GM21576 (cell line): Measurements from ENCODE around the gene SLAIN1.

ENCODE experiments used
- ATAC-seq: cut with Tn5 transposase; IDR thresholded peaks from one replicate; pipeline ENCODE4 v1.9.1; 2021; ENCODE audit warnings: mild to moderate bottlenecking, moderate library complexity; ENCODE audit not compliant: unreplicated experiment

SLAIN1 gene

DNA sequence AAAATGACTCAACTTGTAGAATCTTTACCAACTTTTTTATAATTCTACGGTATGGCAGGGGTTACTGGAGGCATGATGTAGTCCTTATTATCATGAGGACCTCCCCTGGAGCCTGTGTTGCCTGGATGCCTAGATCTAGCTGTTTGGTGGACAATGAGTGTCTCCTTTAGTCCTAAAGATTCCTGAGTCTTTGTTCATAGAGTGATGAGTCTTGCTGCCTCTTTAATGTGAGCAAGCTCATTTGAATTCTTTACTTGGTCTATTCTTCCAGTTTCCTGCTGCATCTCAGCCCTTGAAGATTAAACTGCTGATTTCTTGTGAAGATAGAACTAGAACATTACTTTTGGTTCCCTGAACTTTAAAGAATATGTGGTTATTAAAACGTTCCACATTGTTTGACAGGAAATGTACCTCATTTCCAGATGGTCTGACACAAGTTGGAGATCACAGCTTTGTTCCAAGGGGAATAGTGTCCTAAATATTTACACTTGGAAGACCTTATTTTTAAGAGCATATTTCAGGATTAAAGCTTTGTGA is 51.9 kb downstream of the SLAIN1 start:
- ATAC-seq: no peak

DNA sequence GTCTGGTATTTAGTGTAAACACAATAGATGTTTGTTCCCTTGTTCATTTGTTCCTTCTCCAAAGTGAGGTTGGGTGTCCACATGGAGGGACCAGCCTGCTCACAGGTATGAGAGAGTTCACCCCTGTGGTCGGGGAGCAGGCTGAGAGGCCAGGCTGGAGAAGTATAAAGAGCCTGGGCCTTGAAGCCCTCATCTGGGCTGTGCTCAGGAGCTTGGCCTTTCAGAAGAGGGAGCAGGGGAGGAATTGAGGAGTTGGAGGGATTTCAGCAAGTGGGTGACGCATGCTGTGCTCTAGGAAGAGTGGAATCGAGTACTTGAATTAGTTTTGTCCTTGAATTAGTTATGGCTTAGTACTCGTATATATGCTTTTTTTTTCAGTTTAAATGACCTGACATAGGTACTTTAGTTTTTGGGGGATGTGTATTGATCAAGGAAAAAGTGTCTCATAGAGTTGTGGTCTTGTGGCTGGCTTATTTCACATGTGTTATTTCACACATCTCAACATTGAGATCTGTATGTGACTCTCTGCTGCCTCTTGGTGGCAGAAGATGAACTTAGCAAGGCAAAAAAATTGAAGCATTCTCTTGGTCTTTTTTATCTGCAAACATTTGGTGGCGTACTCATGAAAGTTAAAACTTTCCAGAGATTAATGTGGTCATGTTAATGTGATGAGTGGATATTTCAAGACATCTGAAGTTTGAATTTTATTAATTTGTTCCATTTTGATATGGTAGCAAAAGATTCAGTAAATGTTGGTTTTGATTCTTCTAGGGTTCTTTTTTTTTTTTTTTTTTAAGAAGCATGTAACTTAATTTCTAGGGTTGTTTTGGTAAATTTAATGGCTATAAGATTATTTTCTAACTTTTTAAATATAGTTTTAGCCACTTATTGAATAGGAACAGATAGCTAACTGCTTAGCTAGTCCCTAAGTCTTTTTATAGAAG is 54.3 kb downstream of the SLAIN1 start:
- ATAC-seq: peak; percentile 85

GRCh38 chr13:77752512-77753069 is 55.1 kb downstream of the SLAIN1 start:
- no peak for ATAC-seq

DNA sequence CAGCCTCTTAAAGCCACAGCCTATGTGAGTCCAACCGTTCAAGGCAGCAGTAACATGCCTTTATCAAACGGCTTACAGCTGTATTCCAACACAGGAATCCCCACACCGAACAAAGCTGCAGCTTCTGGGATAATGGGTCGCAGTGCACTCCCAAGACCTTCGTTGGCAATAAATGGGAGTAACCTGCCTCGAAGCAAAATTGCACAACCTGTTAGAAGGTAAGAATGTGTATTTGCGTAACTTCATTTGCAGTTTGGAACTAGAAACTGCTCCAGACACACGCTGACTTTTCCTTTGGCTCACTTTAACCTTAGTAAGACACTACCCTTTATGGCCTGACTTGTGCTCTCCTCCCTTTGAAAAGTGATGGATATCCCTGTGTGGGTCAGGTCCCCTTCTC is 63.4 kb downstream of the SLAIN1 start:
- ATAC-seq: no peak

DNA sequence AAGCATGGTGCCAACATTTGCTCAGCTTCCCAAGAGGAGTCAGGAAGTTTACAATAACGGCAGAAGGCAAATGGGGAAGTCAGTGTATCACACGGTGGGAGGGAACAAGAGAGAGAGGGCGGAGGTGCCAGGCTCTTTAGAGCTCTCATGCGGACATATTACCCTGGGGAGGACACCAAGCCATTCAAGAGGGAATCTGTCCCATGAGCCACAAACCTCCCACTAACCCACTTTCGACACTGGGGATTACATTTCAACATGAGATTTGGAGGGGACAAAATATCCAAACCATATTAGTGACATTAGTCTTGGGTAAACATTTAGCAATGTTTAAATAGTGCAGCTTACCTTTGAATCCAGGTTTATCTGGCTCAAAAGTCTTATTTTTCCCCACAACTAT is 69.9 kb downstream of the SLAIN1 start:
- ATAC-seq: no peak

- no peak for ATAC-seq
Observed at GRCh38 chr13:77774181-77774580, 76.7 kb downstream of the SLAIN1 start.

GRCh38 chr13:77776704-77777103 is 79.2 kb downstream of the SLAIN1 start:
- no peak for ATAC-seq

DNA sequence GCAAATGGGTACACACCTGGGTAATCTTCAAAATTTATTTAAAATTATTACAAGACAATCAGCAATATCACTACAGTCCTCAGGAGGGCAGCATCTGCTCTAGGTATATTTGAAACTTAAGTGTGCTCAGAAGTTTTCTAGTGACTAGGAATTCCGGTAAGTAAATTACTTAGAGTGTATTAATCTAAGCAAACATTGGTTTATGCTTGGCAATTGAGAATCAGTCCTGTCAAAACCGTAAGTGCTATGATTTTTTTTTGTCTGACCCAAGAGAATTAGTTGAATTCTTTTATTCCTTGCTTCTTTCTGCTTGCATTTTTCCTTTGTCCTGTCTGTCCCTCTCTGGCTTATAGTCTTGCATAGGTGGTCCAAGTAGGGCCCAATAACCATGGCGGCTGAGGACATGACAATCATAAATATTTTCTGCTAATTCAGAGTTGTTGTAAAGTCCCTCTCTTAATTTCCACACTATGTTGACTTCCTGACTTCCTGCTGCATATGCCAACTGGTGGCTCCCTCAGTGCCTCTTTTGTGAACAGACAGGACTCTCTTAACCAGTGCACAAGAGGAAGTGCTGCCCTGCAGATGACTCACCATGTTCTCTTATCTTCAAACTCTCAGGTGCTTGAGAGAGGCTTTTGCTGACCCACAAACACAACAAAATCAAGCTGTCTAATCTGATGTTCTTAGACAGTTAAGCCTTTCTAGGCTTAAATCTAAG is 82.2 kb downstream of the SLAIN1 start:
- ATAC-seq: peak; percentile 94

DNA sequence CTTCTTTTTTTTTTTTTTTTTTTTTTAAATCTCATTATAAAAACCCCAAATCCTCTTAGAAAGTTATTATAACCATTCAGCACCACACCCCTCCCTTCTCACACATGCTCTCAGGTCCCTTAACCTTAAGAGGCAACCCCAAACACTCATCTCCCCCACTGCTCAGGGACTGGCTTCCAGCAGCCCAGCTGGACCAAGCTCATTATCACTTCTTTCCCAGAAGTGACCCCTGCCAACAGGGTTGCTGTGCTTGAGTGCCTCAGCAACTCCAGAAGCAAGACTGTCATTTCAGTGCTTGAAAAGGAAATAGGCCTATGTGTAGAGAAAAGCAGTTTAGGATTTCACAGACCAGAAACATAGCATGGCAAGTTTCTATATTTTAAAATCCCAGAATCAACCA is 84.3 kb downstream of the SLAIN1 start:
- ATAC-seq: no peak

- ATAC-seq: no peak
Observed at GRCh38 chr13:77784515-77784914, 87.0 kb downstream of the SLAIN1 start.

DNA sequence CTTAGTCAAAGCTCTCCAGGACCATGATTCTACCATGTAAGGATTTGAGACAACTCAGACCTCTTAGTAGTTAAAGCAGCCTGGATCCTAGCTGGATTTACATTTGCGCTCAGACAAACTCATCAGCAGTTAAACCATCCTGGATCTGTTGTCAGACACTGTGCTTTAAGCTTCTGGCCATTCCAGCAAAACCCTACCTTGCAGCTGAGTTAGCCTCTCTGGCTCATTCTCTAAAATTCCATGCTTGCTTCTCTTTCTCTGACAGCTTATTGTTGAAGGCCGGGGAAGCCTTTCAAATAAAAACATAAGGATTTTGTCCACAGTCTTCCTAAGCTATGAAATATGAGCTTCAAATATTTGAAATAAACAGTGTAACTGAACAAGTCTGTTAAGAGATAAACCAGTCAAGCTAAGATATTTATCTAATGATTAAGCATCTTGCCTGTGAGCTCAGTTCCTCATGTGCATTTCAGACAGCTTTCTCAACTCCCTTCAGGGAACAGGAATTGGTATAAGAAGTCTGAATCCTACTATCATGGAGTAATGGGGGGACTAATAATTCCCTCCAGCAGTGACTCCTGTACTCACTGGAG is 89.3 kb downstream of the SLAIN1 start:
- ATAC-seq: no peak

DNA sequence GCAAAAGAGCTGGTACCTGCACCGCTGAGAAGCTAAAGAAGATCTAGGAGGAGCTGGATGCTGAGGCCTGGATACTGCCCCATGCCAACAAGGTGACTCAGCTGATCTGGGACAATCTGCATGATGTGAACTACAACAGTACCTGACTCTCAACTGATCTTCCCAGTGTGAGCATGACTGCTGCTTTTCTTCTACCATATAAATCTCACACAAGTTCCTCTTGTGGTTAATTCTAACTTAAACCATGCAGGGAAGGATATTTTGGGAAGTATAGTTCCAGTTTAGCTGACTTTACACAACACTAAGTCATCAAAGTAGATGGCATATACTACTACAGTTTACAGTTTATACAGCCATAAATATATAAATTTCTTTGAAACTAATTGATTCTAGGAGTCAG is 91.9 kb downstream of the SLAIN1 start:
- no peak for ATAC-seq

DNA sequence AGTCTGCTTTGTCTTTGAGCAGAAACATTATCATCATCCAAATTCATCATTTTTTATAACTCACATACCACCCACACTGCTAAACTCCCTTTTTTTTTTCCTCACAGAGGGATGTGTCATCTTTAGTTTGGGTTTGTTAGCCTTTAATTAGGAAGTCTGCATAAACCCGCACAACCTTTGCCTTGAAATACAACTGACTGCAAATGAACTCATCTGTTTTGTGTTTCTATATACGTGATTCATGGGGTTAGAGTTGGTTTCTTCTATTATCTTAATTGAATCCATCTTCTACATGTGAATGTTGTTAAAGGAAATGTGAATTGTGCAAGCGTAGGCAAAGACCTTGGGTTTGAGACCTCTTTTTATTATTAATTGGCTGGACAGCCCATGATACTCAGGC is 102.7 kb downstream of the SLAIN1 start:
- no peak for ATAC-seq

DNA sequence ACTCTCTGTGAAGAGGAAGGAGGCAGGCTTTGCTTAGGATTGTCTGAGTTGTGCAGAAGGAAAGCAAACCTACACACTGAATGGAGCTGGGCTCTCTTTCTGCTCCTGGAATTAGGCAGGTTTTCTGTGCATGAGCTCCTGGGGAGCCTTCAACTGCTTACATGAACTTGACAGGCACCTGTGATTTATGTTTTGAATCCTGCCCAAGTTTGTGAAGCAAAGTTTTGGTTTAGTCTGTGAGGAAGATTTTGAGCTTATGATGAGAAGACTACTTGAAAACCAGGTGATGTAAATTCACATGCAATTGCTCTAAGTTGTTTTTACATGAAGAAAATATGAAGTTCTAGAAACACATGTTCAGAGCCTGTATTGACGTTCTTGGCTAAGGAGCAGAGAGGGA is 109.0 kb downstream of the SLAIN1 start:
- no peak for ATAC-seq

- ATAC-seq: no peak
Observed at GRCh38 chr13:77807431-77808135, 110.1 kb downstream of the SLAIN1 start.

DNA sequence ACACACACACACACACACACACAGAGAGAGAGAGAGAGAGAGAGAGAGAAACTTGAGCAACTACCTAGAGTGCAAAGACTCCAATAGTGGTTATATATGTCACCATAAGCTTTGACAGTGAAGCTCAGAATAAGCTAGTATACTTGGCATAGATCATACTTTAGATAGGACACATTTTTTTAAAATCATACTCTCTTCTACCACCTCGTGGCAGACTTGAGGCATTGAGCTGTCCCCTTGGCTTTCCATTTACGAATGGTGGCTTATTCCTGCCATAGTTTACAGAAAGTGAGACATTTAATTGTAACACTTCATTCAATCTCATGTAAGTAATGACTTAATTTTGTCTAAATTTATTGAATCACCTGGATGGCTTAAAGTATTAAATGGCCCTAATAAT is 112.9 kb downstream of the SLAIN1 start:
- ATAC-seq: peak; percentile 79

GRCh38 chr13:77810878-77811277 is 113.4 kb downstream of the SLAIN1 start:
- no peak for ATAC-seq

DNA sequence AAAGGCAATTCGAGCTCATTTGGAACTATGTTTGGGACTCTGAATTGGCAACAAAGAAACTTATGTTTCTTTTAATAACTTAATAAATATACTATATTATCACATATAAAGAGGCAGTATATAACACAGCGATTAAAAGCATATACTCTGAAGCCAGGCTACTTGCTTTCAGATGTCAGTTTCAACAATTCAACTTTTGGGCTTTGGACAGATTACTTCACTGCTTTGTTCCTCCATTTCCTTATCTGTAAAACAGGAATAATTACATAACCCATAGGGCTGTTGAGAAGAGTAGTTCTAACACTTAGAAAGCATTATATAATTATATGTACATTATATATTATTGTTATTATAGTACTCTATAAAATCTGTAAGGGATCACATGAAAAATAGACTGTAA is 113.9 kb downstream of the SLAIN1 start:
- no peak for ATAC-seq

- no peak for ATAC-seq
Observed at GRCh38 chr13:77811981-77812380, 114.5 kb downstream of the SLAIN1 start.
